ENCODE data around the gene CELA3A.
"Not testable (repeated sequence)": the region's sequence is repeated elsewhere in the genome, so short reads cannot be mapped to it uniquely, and the experiment has no call there.

CELA3A gene

DNA sequence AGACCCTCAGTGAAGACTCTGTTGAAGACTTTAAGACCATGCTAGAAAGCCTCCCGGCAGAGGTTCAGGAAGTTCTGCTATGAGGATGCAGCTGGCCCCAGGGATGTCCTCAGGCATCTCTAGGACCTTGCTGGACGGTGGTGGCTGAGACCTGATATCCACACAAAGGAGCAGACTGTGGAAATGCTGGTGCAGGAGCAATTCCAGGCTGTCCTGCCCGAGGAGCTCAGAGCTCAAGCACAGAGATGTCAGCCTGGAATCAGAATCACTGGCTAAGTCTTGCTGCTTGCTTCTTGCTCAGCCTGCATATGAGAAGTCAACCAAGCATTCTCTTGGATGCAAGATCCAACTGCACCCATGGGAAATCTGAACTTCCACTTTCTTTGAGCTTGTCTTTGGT lies 29.0 kb downstream of the CELA3A start:
- TF ChIP-seq, protein P1, sequence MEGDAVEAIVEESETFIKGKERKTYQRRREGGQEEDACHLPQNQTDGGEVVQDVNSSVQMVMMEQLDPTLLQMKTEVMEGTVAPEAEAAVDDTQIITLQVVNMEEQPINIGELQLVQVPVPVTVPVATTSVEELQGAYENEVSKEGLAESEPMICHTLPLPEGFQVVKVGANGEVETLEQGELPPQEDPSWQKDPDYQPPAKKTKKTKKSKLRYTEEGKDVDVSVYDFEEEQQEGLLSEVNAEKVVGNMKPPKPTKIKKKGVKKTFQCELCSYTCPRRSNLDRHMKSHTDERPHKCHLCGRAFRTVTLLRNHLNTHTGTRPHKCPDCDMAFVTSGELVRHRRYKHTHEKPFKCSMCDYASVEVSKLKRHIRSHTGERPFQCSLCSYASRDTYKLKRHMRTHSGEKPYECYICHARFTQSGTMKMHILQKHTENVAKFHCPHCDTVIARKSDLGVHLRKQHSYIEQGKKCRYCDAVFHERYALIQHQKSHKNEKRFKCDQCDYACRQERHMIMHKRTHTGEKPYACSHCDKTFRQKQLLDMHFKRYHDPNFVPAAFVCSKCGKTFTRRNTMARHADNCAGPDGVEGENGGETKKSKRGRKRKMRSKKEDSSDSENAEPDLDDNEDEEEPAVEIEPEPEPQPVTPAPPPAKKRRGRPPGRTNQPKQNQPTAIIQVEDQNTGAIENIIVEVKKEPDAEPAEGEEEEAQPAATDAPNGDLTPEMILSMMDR (IDR thresholded peaks at IDR 0.05) = no peak
- TF ChIP-seq ZFX (IDR thresholded peaks at IDR 0.05; ENCODE audit: borderline replicate concordance) = no peak
- H3K27ac ChIP-seq = no peak overlapping the region

DNA sequence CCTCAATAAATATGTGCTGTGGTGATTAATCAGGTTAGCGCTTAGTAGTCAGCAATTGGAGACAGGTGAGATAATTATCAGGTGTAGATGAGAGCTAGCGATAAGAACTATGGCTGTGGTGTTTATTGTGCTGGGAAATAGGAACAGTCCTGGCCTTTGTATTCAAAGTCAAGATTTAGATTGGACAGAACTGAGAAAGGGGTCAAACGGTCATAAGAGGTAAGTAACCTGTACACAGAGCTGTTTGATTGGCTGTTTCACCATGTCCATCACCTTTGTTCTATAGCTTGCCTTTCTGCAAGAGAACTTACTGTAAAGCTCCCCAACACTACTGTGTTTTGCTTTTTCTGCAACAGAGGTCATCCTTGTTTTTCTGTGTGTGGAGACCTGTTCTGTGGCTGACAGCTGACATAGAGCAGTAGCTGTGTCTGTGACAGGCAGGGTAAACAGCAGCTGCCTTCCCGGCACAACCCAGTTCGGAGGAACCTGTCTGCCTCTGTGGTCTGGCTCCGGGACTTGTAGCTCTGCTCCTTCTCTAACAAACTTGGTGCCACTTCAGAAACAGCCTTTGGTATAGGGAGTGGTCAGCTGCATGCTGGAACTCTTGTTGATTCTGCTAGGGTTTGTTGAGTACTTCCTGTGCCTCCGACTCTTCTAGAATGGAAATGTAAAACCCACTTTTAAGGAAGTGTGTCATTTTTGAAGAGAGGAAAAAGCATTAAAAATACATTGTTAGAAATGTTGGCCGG lies 29.9 kb downstream of the CELA3A start:
- TF ChIP-seq, protein P1 (IDR thresholded peaks at IDR 0.05) = no peak
- TF ChIP-seq ZFX (IDR thresholded peaks at IDR 0.05; ENCODE audit: borderline replicate concordance) = no peak
- H3K27ac ChIP-seq = no peak overlapping the region

DNA sequence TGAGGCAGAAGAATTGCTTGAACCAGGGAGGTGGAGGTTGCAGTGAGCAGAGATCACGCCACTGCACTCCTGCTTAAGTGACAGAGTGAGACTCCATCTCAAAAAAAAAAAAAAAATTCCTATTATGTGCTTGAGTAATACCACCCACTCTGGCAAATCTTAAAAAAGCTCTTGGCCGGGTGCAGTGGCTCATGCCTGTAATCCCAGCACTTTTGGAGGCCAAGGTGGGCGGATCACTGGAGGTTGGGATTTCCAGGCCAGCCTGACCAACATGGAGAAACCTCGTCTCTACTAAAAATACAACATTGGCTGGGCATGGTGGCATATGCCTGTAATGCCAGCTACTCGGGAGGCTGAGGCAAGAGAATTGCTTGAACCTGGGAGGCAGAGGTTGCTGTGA lies 33.4 kb downstream of the CELA3A start:
- not testable (repeated sequence) for H3K27ac ChIP-seq

DNA sequence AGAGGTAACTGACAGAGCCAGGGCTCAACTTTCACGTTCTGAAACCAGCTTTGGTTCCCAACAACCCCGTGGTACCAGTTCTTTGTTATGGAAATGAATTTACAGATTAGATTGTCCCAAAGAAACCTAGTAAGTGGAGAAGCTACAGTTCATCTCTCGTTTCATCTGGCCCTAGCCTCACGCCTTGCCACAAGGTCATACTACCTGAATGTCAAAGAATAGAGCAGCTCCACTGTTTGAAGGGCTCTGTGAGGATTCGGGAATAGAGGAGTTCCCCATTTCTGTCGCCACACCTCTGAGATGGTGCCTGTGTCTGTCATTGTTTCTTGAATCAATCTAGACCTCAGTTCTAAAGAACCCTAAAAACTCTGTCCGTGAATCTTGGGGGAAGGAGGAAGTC lies 36.1 kb downstream of the CELA3A start:
- H3K27ac ChIP-seq = no peak overlapping the region
- TF ChIP-seq, protein P1 (IDR thresholded peaks at IDR 0.05) = no peak
- TF ChIP-seq ZFX (IDR thresholded peaks at IDR 0.05; ENCODE audit: borderline replicate concordance) = no peak

DNA sequence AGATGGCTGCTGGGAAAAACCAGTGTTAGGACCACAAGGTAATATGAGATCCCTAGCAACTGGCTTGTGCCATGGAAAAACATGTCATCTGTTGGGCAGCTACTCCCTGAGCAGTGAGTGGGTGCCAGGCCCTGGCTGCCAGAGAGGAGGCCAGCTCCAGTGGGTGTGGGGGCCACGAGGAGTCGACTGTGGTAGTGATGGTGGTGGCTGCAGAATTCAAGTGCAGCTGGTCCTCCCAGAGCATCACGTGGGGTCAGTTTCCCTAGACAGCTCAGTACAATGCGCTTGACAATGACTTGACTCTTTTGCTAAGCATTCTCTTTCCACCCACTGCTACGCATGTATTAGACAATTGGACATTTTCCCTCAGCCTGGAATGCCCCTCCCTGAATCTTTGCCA lies 36.6 kb downstream of the CELA3A start:
- H3K27ac ChIP-seq = no peak overlapping the region
- TF ChIP-seq ZFX (IDR thresholded peaks at IDR 0.05; ENCODE audit: borderline replicate concordance) = no peak
- TF ChIP-seq, protein P1 (IDR thresholded peaks at IDR 0.05) = no peak

DNA sequence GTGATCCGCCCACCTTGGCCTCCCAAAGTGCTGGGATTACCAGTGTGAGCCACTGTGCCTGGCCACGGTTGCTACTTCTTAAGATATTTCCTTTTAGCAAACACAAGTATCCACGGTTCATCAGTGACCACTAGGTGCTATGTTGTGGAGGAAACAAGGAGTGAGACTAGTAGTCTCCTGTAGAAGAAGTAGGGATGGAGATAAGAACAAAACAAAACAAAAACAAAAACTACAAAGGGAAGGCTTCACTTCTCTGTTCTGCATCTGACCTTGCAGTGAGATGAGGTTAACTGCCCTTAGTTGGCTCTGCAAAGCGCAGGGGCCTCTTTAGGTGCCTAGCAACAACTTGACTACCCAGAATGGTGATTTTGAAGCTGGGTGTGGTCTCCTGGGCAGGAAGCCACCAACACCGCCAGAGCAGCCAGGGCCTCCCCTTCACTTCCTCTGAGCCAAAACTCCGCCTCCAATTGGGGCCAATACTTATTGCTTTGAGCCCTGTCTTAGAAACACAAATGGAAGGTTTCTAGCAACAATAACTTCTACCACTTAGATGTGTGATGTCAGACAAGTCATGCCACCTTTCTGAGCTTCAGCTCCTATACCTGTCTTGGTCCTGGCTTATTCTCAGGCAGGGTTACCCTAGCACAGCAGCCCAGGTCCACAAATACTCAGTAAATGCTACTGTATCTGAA lies 38.3 kb downstream of the CELA3A start:
- H3K27ac ChIP-seq = no peak overlapping the region
- TF ChIP-seq, protein P1 (IDR thresholded peaks at IDR 0.05) = no peak
- no peak for TF ChIP-seq ZFX (IDR thresholded peaks at IDR 0.05; ENCODE audit: borderline replicate concordance)

DNA sequence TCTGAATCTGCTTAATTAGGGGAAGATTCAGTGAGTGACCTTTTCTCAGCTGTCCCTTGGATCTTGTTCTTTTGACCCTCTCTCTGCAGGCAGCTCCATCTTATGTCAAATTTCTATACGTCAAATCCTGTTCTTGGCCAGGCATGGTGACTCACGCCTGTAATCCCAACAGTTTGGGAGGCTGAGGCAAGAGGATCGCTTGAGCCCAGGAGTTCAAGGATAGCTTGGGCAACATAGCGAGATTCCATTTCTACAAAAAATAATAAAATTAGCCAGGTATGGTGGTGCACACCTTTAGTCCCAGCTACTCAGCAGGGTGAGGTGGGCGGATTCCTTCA lies 38.8 kb downstream of the CELA3A start:
- TF ChIP-seq, protein P1 (IDR thresholded peaks at IDR 0.05) = no peak
- TF ChIP-seq ZFX (IDR thresholded peaks at IDR 0.05; ENCODE audit: borderline replicate concordance) = no peak
- no peak overlapping the region for H3K27ac ChIP-seq

Measured in 22Rv1 (cell line).